ENCODE measurements around the gene COLEC11.

The COLEC11 gene

DNA sequence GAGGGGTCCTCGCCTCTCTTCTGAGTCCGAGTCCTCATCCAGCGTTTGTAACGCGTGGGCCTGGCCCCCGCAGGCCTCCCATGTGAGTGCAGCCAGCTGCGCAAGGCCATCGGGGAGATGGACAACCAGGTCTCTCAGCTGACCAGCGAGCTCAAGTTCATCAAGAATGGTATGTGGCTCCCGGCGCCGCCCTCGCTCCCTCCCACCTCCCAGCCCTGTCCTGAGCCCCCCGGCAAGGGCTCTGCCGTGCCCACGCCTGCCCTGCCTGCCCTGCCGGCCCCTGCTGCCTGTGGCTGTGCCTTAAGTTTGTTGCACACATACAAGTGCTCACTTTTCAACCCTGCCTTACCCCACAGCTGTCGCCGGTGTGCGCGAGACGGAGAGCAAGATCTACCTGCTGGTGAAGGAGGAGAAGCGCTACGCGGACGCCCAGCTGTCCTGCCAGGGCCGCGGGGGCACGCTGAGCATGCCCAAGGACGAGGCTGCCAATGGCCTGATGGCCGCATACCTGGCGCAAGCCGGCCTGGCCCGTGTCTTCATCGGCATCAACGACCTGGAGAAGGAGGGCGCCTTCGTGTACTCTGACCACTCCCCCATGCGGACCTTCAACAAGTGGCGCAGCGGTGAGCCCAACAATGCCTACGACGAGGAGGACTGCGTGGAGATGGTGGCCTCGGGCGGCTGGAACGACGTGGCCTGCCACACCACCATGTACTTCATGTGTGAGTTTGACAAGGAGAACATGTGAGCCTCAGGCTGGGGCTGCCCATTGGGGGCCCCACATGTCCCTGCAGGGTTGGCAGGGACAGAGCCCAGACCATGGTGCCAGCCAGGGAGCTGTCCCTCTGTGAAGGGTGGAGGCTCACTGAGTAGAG is 48.7 kb downstream of the COLEC11 start:
- H3K27ac ChIP-seq = no peak overlapping the region
- TF ChIP-seq, protein P1, sequence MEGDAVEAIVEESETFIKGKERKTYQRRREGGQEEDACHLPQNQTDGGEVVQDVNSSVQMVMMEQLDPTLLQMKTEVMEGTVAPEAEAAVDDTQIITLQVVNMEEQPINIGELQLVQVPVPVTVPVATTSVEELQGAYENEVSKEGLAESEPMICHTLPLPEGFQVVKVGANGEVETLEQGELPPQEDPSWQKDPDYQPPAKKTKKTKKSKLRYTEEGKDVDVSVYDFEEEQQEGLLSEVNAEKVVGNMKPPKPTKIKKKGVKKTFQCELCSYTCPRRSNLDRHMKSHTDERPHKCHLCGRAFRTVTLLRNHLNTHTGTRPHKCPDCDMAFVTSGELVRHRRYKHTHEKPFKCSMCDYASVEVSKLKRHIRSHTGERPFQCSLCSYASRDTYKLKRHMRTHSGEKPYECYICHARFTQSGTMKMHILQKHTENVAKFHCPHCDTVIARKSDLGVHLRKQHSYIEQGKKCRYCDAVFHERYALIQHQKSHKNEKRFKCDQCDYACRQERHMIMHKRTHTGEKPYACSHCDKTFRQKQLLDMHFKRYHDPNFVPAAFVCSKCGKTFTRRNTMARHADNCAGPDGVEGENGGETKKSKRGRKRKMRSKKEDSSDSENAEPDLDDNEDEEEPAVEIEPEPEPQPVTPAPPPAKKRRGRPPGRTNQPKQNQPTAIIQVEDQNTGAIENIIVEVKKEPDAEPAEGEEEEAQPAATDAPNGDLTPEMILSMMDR (conservative IDR thresholded peaks at IDR 0.05) = no peak

DNA sequence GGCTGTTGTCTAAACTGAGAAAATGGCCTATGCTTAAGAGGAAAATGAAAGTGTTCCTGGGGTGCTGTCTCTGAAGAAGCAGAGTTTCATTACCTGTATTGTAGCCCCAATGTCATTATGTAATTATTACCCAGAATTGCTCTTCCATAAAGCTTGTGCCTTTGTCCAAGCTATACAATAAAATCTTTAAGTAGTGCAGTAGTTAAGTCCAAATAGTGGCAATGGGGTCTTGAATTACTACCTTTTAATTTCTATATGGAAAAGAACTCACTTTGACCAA is 49.3 kb downstream of the COLEC11 start:
- no peak overlapping the region for H3K27ac ChIP-seq
- TF ChIP-seq ZFX (IDR thresholded peaks at IDR 0.05) = no peak
- TF ChIP-seq, protein P1 (conservative IDR thresholded peaks at IDR 0.05) = no peak

DNA sequence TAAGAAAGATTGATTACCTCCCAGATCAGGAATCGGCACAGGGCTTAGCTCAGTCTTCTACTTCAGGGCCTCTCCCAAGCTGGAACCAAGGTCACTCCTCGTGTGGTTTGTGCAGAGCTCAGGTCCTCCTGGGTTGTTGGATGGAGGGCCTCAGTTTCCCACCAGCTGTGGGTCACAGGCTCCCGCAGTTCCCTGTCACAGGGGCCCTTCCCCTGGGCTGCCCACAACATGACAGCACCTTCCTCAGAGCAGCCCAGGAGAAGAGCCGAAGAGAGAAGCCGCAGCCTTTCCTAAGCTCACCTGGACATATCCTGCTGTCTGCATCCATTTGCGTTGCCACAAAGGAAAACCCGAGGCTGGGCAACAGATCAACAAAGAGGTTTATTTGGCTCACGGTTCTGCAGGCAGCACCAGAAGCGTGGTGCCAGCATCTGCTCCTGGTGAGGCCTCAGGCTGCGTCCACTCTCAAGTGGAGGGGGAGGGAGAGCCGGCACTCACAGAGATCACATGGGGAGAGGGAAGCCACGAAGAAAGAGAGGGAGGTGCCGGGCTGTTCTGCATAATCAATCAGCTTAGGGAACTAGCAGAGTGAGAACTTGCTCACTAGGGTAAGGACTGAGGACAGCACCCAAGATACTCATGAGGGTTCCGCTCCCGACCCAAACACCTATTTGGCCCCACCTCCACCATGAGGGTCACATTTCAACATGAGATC is 50.1 kb downstream of the COLEC11 start:
- no peak for TF ChIP-seq ZFX (IDR thresholded peaks at IDR 0.05)
- TF ChIP-seq, protein P1 (conservative IDR thresholded peaks at IDR 0.05) = no peak
- no peak overlapping the region for H3K27ac ChIP-seq

DNA sequence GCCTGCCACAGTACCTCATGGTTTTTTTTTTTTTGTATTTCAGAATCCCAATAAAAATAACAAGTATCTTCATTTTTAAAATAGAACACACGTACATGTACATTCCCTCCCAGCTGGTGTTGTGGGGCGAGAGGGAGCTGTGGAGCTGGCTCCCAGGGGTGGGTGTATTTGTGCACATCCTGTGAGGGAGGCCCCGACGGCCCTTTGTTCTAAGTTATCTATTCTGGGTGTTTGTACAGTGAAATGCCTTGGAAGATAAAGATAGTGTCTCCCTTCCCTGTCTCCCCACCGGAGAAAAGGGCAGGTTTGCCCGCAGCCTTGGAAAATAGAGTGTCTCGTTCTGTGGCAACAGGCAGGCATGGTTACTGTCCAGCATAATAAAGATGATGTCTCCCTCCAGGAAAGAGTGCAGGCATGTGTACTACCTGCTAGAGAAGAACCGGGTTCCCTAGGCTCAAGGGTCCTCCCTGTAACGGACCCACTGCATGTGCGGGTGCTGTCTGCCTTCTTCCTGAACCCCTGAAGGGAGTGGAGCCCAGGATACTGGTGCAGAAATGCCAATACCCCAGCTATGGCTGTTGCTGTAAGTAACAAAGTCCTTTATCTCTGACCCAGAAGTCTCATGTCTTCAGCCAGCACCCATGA is 51.0 kb downstream of the COLEC11 start:
- TF ChIP-seq ZFX (IDR thresholded peaks at IDR 0.05) = no peak
- TF ChIP-seq, protein P1 (conservative IDR thresholded peaks at IDR 0.05) = no peak
- H3K27ac ChIP-seq = no peak overlapping the region

DNA sequence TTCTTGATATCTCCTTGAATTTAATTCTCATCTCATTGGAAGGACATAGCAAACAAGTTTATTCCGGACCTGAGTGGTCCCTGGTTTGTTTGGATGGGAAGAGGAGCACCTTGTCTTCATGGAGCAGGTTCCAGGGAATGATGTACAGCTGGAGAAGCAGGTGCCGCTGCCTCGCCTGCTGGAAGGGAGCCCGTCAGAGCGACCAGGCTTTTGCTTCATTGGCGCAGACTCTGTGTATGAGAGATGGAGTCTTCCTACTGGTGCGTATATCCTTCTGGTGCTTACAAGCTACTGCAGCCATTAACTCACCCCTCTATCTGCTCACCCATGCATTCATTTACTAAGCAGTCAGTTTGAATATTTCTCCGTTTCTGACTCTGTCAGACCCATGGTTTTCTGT is 51.5 kb downstream of the COLEC11 start:
- H3K27ac ChIP-seq = no peak overlapping the region
- no peak for TF ChIP-seq ZFX (IDR thresholded peaks at IDR 0.05)

DNA sequence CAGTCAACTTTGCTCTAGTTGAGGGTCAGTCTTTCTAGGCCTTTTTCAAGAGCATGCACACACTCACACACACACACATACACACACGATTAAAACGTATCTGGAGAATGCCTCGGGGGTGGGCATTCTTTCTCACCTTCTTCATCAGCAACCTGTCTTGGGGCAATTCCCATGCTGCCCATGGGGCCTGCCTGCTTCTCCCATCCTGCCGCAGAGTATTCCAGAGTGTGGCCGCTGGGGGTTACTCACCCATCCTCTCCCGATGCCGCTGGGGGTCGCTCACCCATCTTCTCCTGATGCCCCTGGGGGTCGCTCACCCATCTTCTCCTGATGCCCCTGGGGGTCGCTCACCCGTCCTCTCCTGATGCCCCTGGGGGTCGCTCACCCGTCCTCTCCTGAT is 52.3 kb downstream of the COLEC11 start:
- TF ChIP-seq, protein P1 (conservative IDR thresholded peaks at IDR 0.05) = no peak
- no peak for TF ChIP-seq ZFX (IDR thresholded peaks at IDR 0.05)
- H3K27ac ChIP-seq = no peak overlapping the region

DNA sequence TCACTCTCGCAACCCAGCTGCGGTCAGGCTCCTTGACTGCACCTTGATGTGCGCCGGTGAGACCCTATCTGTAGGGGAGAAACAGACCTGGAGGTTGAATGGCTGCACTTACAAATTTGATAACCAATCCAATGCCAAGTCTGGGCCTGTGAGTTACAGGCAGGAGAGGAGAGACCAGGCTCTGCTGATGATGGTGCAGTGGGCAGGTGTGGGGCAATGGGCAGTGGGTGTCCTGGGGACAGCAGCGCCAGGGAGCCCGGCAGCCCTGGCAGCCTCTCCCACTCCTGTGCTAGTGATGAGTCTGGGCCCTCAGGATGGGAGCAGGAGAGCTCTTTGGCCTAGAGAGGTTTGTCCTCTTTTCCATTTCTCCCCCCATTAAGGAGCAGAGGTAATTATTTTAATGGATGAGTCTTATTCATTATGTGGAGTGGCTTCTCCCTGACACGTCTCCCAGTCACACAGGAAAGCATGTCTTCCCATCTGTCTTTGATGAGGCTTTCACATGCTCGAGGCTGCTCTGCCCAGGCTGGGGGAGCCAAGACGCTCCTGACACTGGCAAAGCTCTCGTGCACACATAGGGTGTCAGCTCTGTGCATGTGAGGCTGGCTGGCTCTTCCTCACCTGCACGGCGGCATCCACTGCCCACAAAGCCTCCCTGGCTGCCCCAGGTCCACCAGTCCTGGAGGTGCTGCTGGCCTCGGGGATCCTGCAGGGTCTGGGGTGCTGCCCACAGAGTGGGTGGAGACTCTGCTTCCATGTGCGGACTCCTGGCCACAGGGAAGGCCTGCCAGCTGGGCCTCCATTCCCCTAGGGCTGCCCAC is 53.1 kb downstream of the COLEC11 start:
- TF ChIP-seq, protein P1 (conservative IDR thresholded peaks at IDR 0.05) = no peak
- no peak for TF ChIP-seq ZFX (IDR thresholded peaks at IDR 0.05)
- no peak overlapping the region for H3K27ac ChIP-seq

Measured in C4-2B (cell line).